Activated CD4-positive, alpha-beta T cell treated with anti-CD3 and anti-CD28 coated beads for 1 hour (primary cell): ENCODE data around the gene ARL15.
"Not testable (repeated sequence)": the region's sequence is repeated elsewhere in the genome, so short reads cannot be mapped to it uniquely, and the experiment has no call there.

Experiments
- DNase-seq: peaks from one replicate; pipeline ENCODE4 v3.0.0-alpha.2; 2020

Gene ARL15

DNA sequence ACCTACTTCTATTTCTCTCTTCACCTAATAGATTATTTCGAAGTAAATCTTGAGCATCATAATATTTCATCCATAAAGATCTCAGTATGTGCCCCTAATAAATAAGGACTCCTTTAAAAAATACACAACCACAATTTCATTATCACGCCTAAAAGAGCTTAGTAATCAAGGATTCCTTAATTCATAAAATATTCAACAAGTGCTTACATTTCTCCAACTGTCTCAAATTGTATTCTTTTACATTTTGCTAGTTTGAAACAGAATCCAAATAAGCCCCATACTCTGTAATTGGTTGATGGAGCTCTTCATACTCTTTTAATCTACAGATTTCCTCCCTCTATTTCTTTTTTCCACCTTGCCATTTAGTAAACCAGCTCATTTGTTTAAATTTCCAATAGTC is 432.4 kb downstream of the ARL15 start:
- DNase-seq = no peak

DNA sequence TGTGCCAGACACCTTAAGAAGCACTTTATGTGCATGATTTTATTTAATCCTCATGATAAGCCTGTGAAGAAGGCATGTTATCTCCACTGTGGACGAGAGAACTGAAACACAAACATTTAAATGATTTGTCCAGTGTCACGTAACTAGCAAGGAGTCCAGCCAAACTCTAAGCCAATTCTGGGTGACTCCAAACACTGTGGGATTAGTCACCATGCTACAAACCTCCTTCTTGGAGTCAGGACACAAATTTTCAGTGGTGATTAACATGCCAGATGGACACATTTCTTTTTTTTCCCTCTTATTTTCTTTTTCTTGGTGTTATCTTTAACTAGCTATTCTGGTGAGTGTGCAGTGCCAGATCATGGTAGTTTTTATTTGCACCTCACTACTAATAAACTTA is 433.1 kb downstream of the ARL15 start:
- DNase-seq = no peak

DNA sequence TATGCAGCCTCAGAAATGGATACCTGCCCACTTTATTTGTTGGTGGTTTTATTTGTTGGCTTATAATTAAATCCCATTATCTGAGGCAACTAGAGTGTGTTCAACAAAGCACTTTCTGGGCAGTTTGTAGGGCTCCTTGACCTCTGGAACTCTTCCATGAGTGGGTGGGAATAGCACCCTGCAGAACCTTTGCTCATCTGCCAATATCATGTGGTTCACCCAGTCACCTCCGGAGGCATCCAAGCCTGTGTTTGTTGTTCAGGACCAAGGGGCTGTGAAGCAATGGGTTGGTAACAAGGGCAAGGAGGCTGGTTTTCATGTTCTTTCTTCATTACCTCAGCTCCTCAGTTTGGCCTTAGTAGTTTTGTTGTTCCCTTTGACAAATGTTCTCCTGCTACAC is 436.0 kb downstream of the ARL15 start:
- DNase-seq = no peak

DNA sequence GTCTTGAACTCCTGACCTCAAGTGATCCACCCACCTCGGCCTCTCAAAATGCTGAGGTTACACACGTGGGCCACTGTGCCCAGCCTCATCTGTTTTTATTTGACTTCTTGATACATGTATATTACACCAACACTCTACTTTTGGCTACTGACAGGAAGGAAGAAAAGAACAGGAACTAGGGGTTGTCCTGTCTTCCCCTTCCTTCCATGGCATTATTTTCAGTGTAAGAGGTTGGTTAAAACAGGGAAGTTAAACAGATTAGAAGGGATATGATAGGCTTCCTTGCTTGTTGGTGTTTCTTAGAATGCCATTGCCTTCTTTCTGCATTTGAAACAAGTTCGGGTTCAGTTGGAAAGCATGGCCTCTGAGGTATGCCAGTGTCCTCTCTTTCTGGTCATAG is 437.1 kb downstream of the ARL15 start:
- no peak for DNase-seq

DNA sequence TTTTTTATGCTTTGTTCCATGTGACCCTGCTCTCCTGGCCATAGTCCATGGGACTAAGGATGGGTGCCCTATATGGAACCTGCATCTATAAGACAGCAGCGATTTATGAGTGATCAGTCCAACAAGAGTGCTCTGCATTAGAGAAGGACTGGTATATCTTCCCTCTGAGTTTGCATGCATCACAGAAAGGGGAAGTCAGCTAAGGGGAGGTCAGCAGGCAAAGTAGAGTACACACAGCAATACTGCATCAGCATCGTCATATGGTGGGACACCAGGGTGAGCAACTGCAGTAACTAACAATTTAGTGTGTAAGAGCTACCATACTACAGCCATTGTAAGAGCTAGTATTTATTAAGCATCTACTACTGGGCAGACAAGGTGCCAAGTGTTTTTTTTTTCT is 438.6 kb downstream of the ARL15 start:
- DNase-seq = no peak

DNA sequence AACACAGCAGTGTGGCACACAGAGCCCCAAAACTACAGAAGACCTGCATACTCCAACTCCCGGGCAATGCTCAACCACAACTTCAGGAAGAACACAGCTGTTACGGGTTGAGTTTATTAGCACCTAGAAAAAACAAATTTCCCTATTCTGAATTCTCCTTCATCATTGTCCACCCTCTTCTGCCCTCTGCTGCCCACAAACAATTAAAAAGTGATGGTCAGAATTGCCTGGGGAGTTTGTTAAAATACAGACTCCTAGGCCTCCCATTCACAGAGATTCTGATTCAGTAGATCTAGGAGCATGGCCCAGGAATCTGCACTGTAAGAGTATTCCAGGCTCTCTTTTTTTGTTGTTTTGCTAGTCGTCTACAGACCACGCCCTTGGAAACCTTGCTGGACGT is 439.3 kb downstream of the ARL15 start:
- DNase-seq = no peak

DNA sequence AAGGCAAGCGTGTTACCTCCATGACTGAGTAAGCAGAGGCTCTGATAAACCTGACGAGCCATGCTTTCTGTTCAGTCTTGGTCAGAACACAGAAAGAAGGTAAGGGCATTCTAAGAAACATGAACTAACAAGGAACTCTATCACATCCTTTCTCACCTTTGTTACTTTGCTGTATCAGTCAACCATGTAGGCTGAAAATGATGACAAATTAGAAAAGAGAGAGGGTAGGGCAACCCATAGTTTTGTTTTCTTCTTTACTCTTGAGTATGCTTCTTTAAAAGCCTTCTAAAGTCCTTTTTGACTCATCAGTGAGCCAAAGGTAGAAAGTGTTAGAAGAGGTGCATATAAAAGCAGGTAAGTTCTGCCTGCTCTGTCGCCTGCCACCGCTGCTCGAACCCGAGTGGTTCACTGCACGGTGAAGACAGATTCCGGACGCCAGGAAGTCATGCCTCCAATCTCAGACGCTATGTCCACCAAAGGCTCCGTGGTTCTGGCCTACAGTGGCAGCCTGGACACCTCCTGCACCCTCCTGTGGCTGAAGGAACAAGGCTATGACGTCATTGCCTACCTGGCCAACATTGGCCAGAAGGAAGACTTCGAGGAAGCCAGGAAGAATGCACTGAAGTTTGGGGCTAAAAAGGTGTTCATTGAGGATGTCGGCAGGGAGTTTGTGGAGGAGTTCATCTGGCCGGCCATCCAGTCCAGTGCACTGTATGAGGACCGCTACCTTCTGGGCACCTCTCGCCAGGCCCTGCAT is 451.5 kb downstream of the ARL15 start:
- no peak for DNase-seq

DNA sequence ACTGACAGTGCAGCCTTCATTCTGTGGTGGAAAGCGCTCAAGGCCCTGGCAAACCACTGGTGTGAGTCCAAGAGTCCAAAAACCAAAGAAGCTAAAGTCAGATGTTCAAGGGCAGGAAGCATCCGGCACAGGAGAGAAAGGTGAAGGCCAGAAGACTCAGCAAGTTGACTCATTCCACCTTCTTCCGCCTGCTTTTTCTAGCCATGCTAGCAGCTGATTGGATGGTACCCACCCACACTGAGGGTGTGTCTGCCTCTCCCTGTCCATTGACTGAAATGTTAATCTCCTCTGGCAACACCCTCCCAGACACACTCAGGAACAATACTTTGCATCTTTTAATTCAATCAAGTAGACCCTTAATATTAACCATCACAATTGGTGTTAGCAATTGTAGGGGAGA is 453.9 kb downstream of the ARL15 start:
- no peak for DNase-seq

DNA sequence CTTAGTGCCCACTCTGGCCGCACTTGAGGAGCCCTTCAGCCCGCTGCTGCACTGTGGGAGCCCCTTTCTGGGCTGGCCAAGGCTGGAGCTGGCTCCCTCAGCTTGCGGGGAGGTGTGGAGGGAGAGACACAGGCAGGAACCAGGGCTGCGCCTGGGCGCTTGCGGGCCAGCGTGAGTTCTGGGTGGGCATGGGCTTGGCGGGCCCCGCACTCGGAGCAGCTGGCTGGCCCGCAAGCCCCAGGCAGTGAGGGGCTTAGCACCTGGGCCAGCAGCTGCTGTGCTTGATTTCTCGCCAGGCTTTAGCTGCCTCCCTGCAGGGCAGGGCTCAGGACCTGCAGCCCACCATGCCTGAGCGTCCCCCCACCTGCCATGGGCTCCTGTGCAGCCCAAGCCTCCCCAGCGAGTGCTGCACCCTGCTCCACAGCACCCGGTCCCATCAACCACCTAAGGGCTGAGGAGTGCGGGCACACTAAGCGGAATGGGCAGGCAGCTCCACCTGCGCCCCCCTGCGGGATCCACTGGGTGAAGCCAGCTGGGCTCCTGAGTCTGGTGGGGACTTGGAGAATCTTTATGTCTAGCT is 473.4 kb downstream of the ARL15 start:
- DNase-seq = not testable (repeated sequence)

DNA sequence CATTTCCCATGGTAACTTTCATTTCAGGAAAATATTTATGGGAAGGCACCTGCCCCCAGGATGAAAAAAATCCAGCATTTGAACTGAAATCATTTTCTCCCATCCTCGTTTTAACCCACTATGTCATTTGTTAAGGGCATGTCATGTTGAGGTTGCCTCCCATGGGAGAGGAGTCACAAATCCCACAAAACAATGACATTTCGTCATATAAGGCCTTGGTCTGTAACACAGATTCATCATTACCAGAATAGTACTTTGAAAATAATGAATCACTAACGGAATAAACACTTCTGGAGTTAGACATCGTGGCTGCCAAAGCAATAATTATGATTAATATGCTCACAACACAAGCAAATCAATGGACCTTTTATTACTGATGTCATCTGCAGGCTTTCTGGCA is 475.9 kb downstream of the ARL15 start:
- no peak for DNase-seq
